Keratinocyte (primary cell): ENCODE measurements around the gene LHX6. TPM values are rescaled to one million over a fixed set of nuclear protein-coding genes. Genes with fewer than 3 reads are reported as not detected.

Experiments
- DNase-seq: peaks from one replicate; pipeline ENCODE4 v3.0.0-alpha.2; 2011; ENCODE audit warnings: low read depth, missing footprints, low spot score
- FAIRE-seq: peaks from 2 replicates; lab custom pipeline; 2011; peaks lifted over from hg19 to GRCh38; lab: Jason Lieb, UNC
- H2AFZ ChIP-seq: 2 replicates; pipeline ENCODE4 v1.6.0; 2012; ENCODE audit warnings: low read length, control low read depth, inconsistent platforms; ENCODE audit not compliant: control insufficient read depth
- H3K27ac ChIP-seq: 2 replicates; pipeline ENCODE4 v1.5.1; 2011; ENCODE audit warnings: low read length; ENCODE audit not compliant: control insufficient read depth, insufficient read depth
- H3K27me3 ChIP-seq: 3 replicates; pipeline ENCODE4 v1.6.0; 2011; ENCODE audit warnings: low read length; ENCODE audit not compliant: control insufficient read depth, insufficient read depth; ENCODE audit errors: extremely low read depth
- H3K36me3 ChIP-seq, 2 experiments: 2 replicates in 1 of 2; 3 replicates in 1 of 2; pipeline ENCODE4 v1.5.1; 2011; ENCODE audit warnings: low read length in 2 of 2, mild to moderate bottlenecking in 1 of 2; ENCODE audit not compliant: control insufficient read depth in 2 of 2, insufficient read depth in 2 of 2; ENCODE audit errors: extremely low read depth in 1 of 2
- H3K4me1 ChIP-seq: 3 replicates; pipeline ENCODE4 v1.5.1; 2011; ENCODE audit warnings: low read length; ENCODE audit not compliant: control insufficient read depth, insufficient read depth; ENCODE audit errors: extremely low read depth
- H3K4me2 ChIP-seq: 3 replicates; pipeline ENCODE4 v1.6.0; 2011; ENCODE audit warnings: low read depth, low read length; ENCODE audit not compliant: control insufficient read depth, insufficient read depth; ENCODE audit errors: extremely low read depth
- H3K4me3 ChIP-seq, 3 experiments: fragments of 200-600 bp in 1 of 3; sonication (generic) in 1 of 3; 2 replicates in 2 of 3; 3 replicates in 1 of 3; pipeline ENCODE4 v1.5.1; 2011 to 2016; ENCODE audit warnings: low read length in 3 of 3, mild to moderate bottlenecking in 3 of 3, control low read depth in 2 of 3, inconsistent platforms in 1 of 3, low read depth in 1 of 3, mixed read lengths in 1 of 3, mixed run types in 1 of 3, moderate library complexity in 1 of 3; ENCODE audit not compliant: control insufficient read depth in 2 of 3, insufficient read depth in 2 of 3; ENCODE audit errors: extremely low read depth in 1 of 3
- H3K79me2 ChIP-seq: 2 replicates; pipeline ENCODE4 v1.6.0; 2012; ENCODE audit warnings: low read length; ENCODE audit not compliant: control insufficient read depth, insufficient read depth
- H3K9ac ChIP-seq: 3 replicates; pipeline ENCODE4 v1.6.0; 2011; ENCODE audit warnings: low read length; ENCODE audit not compliant: control insufficient read depth, insufficient read depth; ENCODE audit errors: extremely low read depth
- H3K9me1 ChIP-seq: 3 replicates; pipeline ENCODE4 v1.6.0; 2011; ENCODE audit warnings: low read length; ENCODE audit not compliant: control insufficient read depth, insufficient read depth; ENCODE audit errors: extremely low read depth
- H3K9me3 ChIP-seq: 2 replicates; pipeline ENCODE4 v1.5.1; 2012; ENCODE audit warnings: low read depth, low read length; ENCODE audit not compliant: control insufficient read depth
- H4K20me1 ChIP-seq: 3 replicates; pipeline ENCODE4 v1.6.0; 2011; ENCODE audit warnings: low read length; ENCODE audit not compliant: control insufficient read depth, insufficient read depth; ENCODE audit errors: extremely low read depth
- EZH2 ChIP-seq: IDR thresholded peaks from one replicate; pipeline ENCODE4 v1.6.1; 2012; ENCODE audit warnings: inconsistent platforms, mild to moderate bottlenecking, low read length, moderate library complexity
- dilution Hi-C: fragments of 300-500 bp; cut with MboI; formaldehyde crosslinking; loops from one replicate; pipeline ENCODE4 v1.7.0; 2020; ENCODE audit warnings: low sequenced_read_pairs; ENCODE audit not compliant: extremely low pct_ligation_motif_present
- polyA plus RNA-seq, 5 experiments: library from polyadenylated mRNA; depleted of rRNA in 3 of 5; stranded (reverse) in 3 of 5; stranded (forward) in 1 of 5; unstranded in 1 of 5; fragments of >200 nt; gene quantifications; 1 replicate in 1 of 5; 2 replicates in 3 of 5; 3 replicates in 1 of 5; pipeline versions ENCODE4 v1.2.1 to v1.2.3, GENCODE V29; 2011 to 2012; ENCODE audit warnings: missing spikeins in 2 of 5, low read depth in 1 of 5, low replicate concordance in 1 of 5
- TF ChIP-seq, protein P1 (sequence below), 3 experiments: IDR thresholded peaks in 1 of 3; conservative IDR thresholded peaks in 1 of 3; optimal IDR thresholded peaks in 1 of 3; 2 replicates in 2 of 3; 3 replicates in 1 of 3; pipeline versions ENCODE3 to v1.5.1; 2011; ENCODE audit warnings: low read length in 3 of 3, mild to moderate bottlenecking in 3 of 3, moderate library complexity in 2 of 3, control low read depth in 1 of 3, inconsistent platforms in 1 of 3; ENCODE audit not compliant: insufficient read depth in 2 of 3; ENCODE audit errors: extremely low read depth in 1 of 3

The LHX6 gene
- polyA plus RNA-seq, 1 donor (not counting 4 experiments of a cell fraction or from before 2014, with no cell fraction given): 0.13 TPM

- DNase-seq: no peak
- Histone ChIP-seq H2AFZ (no peak overlapping the region), H3K27ac (no peak overlapping the region), H3K9me3 (no peaks in the 10 kb centered on the region), H3K9ac (no peak overlapping the region), H3K9me1 (peaks cover 7% of the 10 kb centered on the region), H3K4me2 (no peak overlapping the region), H3K79me2 (peaks cover 52% of the 10 kb centered on the region), H4K20me1 (peaks cover 2% of the 10 kb centered on the region), H3K27me3 (no peaks in the 10 kb centered on the region), H3K4me3 (no peak overlapping the region), H3K4me1 (peaks cover 11% of the 10 kb centered on the region), H3K36me3 (peaks cover 2 to 5% of the 10 kb centered on the region in 2 experiments)
- TF ChIP-seq EZH2: no peak
- TF ChIP-seq, protein P1, sequence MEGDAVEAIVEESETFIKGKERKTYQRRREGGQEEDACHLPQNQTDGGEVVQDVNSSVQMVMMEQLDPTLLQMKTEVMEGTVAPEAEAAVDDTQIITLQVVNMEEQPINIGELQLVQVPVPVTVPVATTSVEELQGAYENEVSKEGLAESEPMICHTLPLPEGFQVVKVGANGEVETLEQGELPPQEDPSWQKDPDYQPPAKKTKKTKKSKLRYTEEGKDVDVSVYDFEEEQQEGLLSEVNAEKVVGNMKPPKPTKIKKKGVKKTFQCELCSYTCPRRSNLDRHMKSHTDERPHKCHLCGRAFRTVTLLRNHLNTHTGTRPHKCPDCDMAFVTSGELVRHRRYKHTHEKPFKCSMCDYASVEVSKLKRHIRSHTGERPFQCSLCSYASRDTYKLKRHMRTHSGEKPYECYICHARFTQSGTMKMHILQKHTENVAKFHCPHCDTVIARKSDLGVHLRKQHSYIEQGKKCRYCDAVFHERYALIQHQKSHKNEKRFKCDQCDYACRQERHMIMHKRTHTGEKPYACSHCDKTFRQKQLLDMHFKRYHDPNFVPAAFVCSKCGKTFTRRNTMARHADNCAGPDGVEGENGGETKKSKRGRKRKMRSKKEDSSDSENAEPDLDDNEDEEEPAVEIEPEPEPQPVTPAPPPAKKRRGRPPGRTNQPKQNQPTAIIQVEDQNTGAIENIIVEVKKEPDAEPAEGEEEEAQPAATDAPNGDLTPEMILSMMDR (optimal IDR thresholded peaks at IDR 0.05 in 1 of 3, IDR thresholded peaks at IDR 0.05 in 1 of 3, conservative IDR thresholded peaks at IDR 0.05 in 1 of 3; ENCODE audit: extremely low read depth in 1 of 3, insufficient read depth in 2 of 3, low read length in 3 of 3): no peak
- no peak for FAIRE-seq
- dilution Hi-C loops: no loop called here
These were observed 73.0 kb downstream of the LHX6 start for GRCh38 chr9:122155796-122156195.

Other genes with a start within 250 kb of the LHX6 start
- gene TTLL11, start 135.6 kb downstream of the LHX6 start, polyA plus RNA-seq: 7.6 to 8.5 TPM (median 8.0 TPM) in 3 replicates
- 87.9 to 105 TPM (median 90.9 TPM) in 3 replicates for gene NDUFA8, start 69.2 kb downstream of the LHX6 start, polyA plus RNA-seq
- gene MORN5, start 69.0 kb downstream of the LHX6 start, polyA plus RNA-seq: not detected in 3 replicates
- 22.4 to 43.4 TPM (median 27.1 TPM) in 3 replicates for gene RBM18, start 35.9 kb upstream of the LHX6 start, polyA plus RNA-seq
- gene MRRF, start 35.9 kb upstream of the LHX6 start, polyA plus RNA-seq: 62.9 to 82.6 TPM (median 72.6 TPM) in 3 replicates
- 2.4 to 4.5 TPM (median 4.0 TPM) in 3 replicates for gene PTGS1, start 142.1 kb upstream of the LHX6 start, polyA plus RNA-seq
- not detected in 3 replicates for gene OR1J1, start 249.0 kb upstream of the LHX6 start, polyA plus RNA-seq